SK-N-MC (cell line): ENCODE measurements around the gene MGST1.

ENCODE experiments used
- DNase-seq: peaks from one replicate; pipeline ENCODE4 v3.0.0-alpha.2; 2011; ENCODE audit warnings: low read depth, low spot score
- H3K27ac ChIP-seq: fragments of 200-600 bp; sonication (generic); 2 replicates; pipeline ENCODE4 v1.5.1; 2016; ENCODE audit warnings: mixed run types
- H3K36me3 ChIP-seq: fragments of 200-600 bp; sonication (generic); 2 replicates; pipeline ENCODE4 v1.6.1; 2017; ENCODE audit warnings: antibody characterized with exemption, low read length, mixed read lengths; ENCODE audit not compliant: insufficient read depth
- H3K4me3 ChIP-seq: fragments of 200-600 bp; sonication (generic); 2 replicates; pipeline ENCODE4 v1.5.1; 2016
- H3K9ac ChIP-seq: fragments of 200-600 bp; sonication (generic); 2 replicates; pipeline ENCODE4 v1.8.0; 2017; ENCODE audit warnings: mixed run types, mixed read lengths; ENCODE audit not compliant: insufficient read length
- H3K9me3 ChIP-seq: fragments of 200-600 bp; sonication (generic); 2 replicates; pipeline ENCODE4 v1.6.1; 2017; ENCODE audit warnings: low read depth, mild to moderate bottlenecking, antibody characterized with exemption, low read length, moderate library complexity, mixed read lengths
- EZH2 ChIP-seq: fragments of 200-600 bp; sonication (generic); IDR thresholded peaks from one replicate; pipeline ENCODE4 v1.6.1; 2017; ENCODE audit warnings: antibody characterized with exemption
- FOXP2 ChIP-seq: optimal IDR thresholded peaks from 2 replicates; pipeline ENCODE3; 2011; ENCODE audit warnings: mild to moderate bottlenecking, moderate library complexity; ENCODE audit not compliant: insufficient read depth; ENCODE audit errors: extremely low read length, control extremely low read depth
- POLR2AphosphoS5 ChIP-seq: IDR thresholded peaks from 2 replicates; pipeline ENCODE4 v1.6.1; 2012; ENCODE audit warnings: mild to moderate bottlenecking, low read depth, low read length, borderline replicate concordance

The MGST1 gene

GRCh38 chr12:16347391-16348298 is at the start of gene MGST1:
TSS of gene MGST1 (plus strand) at chr12:16347645. CDS start at chr12:16354253, 6,608 bp downstream.
- DNase-seq: no peak
- Histone ChIP-seq H3K36me3 (no peaks in the 10 kb centered on the region), H3K4me3 (peak within 1 kb of the TSS; percentile 75), H3K9ac (peak within 1 kb of the TSS; percentile 62), H3K27ac (no peak within 1 kb of the TSS), H3K9me3 (no peaks in the 10 kb centered on the region)
- TF ChIP-seq EZH2 (no peak), POLR2AphosphoS5 (peak; percentile 80), FOXP2 (no peak)

- DNase-seq: no peak
- H3K9ac ChIP-seq: no peak overlapping the region
- no peaks in the 10 kb centered on the region for H3K9me3 ChIP-seq
- TF ChIP-seq POLR2AphosphoS5: no peak
- no peak for TF ChIP-seq FOXP2
- no peak for TF ChIP-seq EZH2
- H3K4me3 ChIP-seq: no peak overlapping the region
- no peak overlapping the region for H3K27ac ChIP-seq
- H3K36me3 ChIP-seq: no peaks in the 10 kb centered on the region
Observed at GRCh38 chr12:16299403-16299802, 48.0 kb upstream of the MGST1 start.

GRCh38 chr12:16300122-16300521 is 47.3 kb upstream of the MGST1 start:
- no peak overlapping the region for H3K4me3 ChIP-seq
- DNase-seq: no peak
- no peak overlapping the region for H3K9ac ChIP-seq
- no peak for TF ChIP-seq POLR2AphosphoS5
- no peak for TF ChIP-seq FOXP2
- no peak for TF ChIP-seq EZH2
- no peaks in the 10 kb centered on the region for H3K36me3 ChIP-seq
- no peaks in the 10 kb centered on the region for H3K9me3 ChIP-seq
- no peak overlapping the region for H3K27ac ChIP-seq

GRCh38 chr12:16300736-16301135 is 46.7 kb upstream of the MGST1 start:
- Histone ChIP-seq H3K9me3 (no peaks in the 10 kb centered on the region), H3K36me3 (no peaks in the 10 kb centered on the region), H3K9ac (no peak overlapping the region), H3K4me3 (no peak overlapping the region), H3K27ac (peak overlapping the region; percentile 69; the same call in 1 of the 2 replicates)
- DNase-seq: no peak
- TF ChIP-seq FOXP2 (no peak), POLR2AphosphoS5 (no peak), EZH2 (no peak)

GRCh38 chr12:16303939-16304338 is 43.5 kb upstream of the MGST1 start:
- Histone ChIP-seq H3K27ac (no peak overlapping the region), H3K9me3 (no peaks in the 10 kb centered on the region)
- TF ChIP-seq EZH2 (no peak), FOXP2 (no peak), POLR2AphosphoS5 (no peak)

GRCh38 chr12:16307856-16308475 is 39.5 kb upstream of the MGST1 start:
- TF ChIP-seq EZH2 (no peak), POLR2AphosphoS5 (no peak), FOXP2 (no peak)
- Histone ChIP-seq H3K36me3 (no peaks in the 10 kb centered on the region), H3K4me3 (peak overlapping the region; percentile 50), H3K9me3 (0 out of 2 replicates have a peak, but pooled peaks cover 5% of the 10 kb centered on the region), H3K27ac (peak overlapping the region; percentile 92), H3K9ac (peak overlapping the region; percentile 40)
- DNase-seq: peak; percentile 73

More at GRCh38 chr12:16303939-16304338, 43.5 kb upstream of the MGST1 start:
- no peak for DNase-seq
- Histone ChIP-seq H3K36me3 (no peaks in the 10 kb centered on the region), H3K9ac (no peak overlapping the region), H3K4me3 (no peak overlapping the region)

- Histone ChIP-seq H3K4me3 (no peak overlapping the region), H3K9me3 (0 out of 2 replicates have a peak, but pooled peaks cover 5% of the 10 kb centered on the region), H3K27ac (no peak overlapping the region), H3K36me3 (no peaks in the 10 kb centered on the region), H3K9ac (no peak overlapping the region)
- TF ChIP-seq EZH2 (no peak), FOXP2 (no peak), POLR2AphosphoS5 (no peak)
- no peak for DNase-seq
Observed at GRCh38 chr12:16310934-16311333, 36.5 kb upstream of the MGST1 start.

- no peak overlapping the region for H3K27ac ChIP-seq
- TF ChIP-seq EZH2: no peak
- TF ChIP-seq FOXP2: no peak
- no peak for TF ChIP-seq POLR2AphosphoS5
- no peak for DNase-seq
- no peaks in the 10 kb centered on the region for H3K36me3 ChIP-seq
- H3K9ac ChIP-seq: no peak overlapping the region
- H3K9me3 ChIP-seq: no peaks in the 10 kb centered on the region
- no peak overlapping the region for H3K4me3 ChIP-seq
Observed at GRCh38 chr12:16323010-16323409, 24.4 kb upstream of the MGST1 start.
